ENCODE data around the gene TGM2. TPM values are rescaled to one million over a fixed set of nuclear protein-coding genes. Genes with fewer than 3 reads are reported as not detected.

TGM2 gene
- total and polyA plus RNA-seq, 2 donors (not counting 3 experiments of a cell fraction or from before 2014, with no cell fraction given) = 861 to 868 TPM

GRCh38 chr20:38110525-38111178 lies 54.4 kb downstream of the TGM2 start:
- Histone ChIP-seq H2AFZ (ENCODE audit: low read depth, low read length) (no peak overlapping the region), H3K27ac (ENCODE audit: insufficient read depth, low read depth, low read length) (peak overlapping the region; percentile 73), H3K4me1 (ENCODE audit: control insufficient read depth, extremely low read depth, insufficient read depth, low read length) (peaks cover 44% of the 10 kb centered on the region), H3K79me2 (ENCODE audit: control insufficient read depth, insufficient read depth, low read length) (no peaks in the 10 kb centered on the region), H3K9ac (replicated peaks; ENCODE audit: extremely low read depth, insufficient read depth, low read length) (peak overlapping the region; percentile 36), H3K9me1 (replicated peaks; ENCODE audit: control insufficient read depth, extremely low read depth, insufficient read depth, low read length) (no peaks in the 10 kb centered on the region), H3K9me3 (replicated peaks; ENCODE audit: control insufficient read depth, insufficient read depth, low read length) (no peaks in the 10 kb centered on the region), H3K4me2 (ENCODE audit: insufficient read depth, low read length) (no peak overlapping the region), H3K4me3 (replicated peaks in 1 of 3; ENCODE audit: insufficient read depth in 1 of 3, low read depth in 1 of 3, low read length in 3 of 3) (no peak overlapping the region), H3K27me3 (ENCODE audit: control insufficient read depth in 2 of 2, insufficient read depth in 2 of 2, low read length in 2 of 2) (no peaks in the 10 kb centered on the region), H4K20me1 (replicated peaks; ENCODE audit: control insufficient read depth, extremely low read depth, insufficient read depth, low read length) (no peaks in the 10 kb centered on the region), H3K36me3 (ENCODE audit: control insufficient read depth in 2 of 2, extremely low read depth in 1 of 2, insufficient read depth in 2 of 2, low read length in 2 of 2) (no peaks in the 10 kb centered on the region)
- no peak for FAIRE-seq
- ChIA-PET POLR2A (interaction anchor here (1.9 kb wide), 1 partner anchor 11 kb away, joined by 7 read pairs; no protein-coding TSS in a partner anchor), CTCF (interaction anchor here (1.1 to 2.7 kb wide), 8 partner anchors 12 to 110 kb away, joined by 3 to 35 read pairs (median 6); no protein-coding TSS in a partner anchor)
- no peak for TF ChIP-seq GATA2 (IDR thresholded peaks at IDR 0.05; ENCODE audit: insufficient read depth, insufficient read length, low read depth, low read length)
- no peak for TF ChIP-seq FOS (IDR thresholded peaks at IDR 0.05; ENCODE audit: borderline replicate concordance, insufficient read depth, low read length)
- TF ChIP-seq POLR2A (IDR thresholded peaks at IDR 0.05; ENCODE audit: low read depth, low read length) = no peak
- no peak for TF ChIP-seq MYC (IDR thresholded peaks at IDR 0.05; ENCODE audit: low read depth, low read length)
- TF ChIP-seq POLR2AphosphoS5 (IDR thresholded peaks at IDR 0.05; ENCODE audit: insufficient read depth, low read depth, low read length) = no peak
- TF ChIP-seq JUN (IDR thresholded peaks at IDR 0.05; ENCODE audit: borderline replicate concordance, insufficient read depth, insufficient read length, low read depth) = no peak
- TF ChIP-seq, protein P1, sequence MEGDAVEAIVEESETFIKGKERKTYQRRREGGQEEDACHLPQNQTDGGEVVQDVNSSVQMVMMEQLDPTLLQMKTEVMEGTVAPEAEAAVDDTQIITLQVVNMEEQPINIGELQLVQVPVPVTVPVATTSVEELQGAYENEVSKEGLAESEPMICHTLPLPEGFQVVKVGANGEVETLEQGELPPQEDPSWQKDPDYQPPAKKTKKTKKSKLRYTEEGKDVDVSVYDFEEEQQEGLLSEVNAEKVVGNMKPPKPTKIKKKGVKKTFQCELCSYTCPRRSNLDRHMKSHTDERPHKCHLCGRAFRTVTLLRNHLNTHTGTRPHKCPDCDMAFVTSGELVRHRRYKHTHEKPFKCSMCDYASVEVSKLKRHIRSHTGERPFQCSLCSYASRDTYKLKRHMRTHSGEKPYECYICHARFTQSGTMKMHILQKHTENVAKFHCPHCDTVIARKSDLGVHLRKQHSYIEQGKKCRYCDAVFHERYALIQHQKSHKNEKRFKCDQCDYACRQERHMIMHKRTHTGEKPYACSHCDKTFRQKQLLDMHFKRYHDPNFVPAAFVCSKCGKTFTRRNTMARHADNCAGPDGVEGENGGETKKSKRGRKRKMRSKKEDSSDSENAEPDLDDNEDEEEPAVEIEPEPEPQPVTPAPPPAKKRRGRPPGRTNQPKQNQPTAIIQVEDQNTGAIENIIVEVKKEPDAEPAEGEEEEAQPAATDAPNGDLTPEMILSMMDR (IDR thresholded peaks at IDR 0.05; ENCODE audit: extremely low read depth in 1 of 2, insufficient read depth in 1 of 2, low read depth in 1 of 2, low read length in 2 of 2) = no peak
- no peak for TF ChIP-seq EZH2 (IDR thresholded peaks at IDR 0.05; ENCODE audit: borderline replicate concordance, low read depth, low read length, severe bottlenecking)
- TF ChIP-seq MAX (IDR thresholded peaks at IDR 0.05; ENCODE audit: insufficient read depth, insufficient read length) = no peak
- no TSS peak for BruUV-seq (replicated peaks)
- no peak for DNase-seq (ENCODE audit: low read depth, low spot score)
- intact Hi-C loops (cut with micrococcal nuclease) = loop anchor here (1.0 to 2.0 kb wide), 2 partner anchors 15 to 26 kb away; no protein-coding TSS in a partner anchor
- dilution Hi-C loops (cut with MboI; ENCODE audit: extremely low pct_ligation_motif_present, low sequenced_read_pairs) = no loop called here
